Measurements from ENCODE around the gene RBMS3.

RBMS3 gene

GRCh38 chr3:29291260-29291981 lies 10.6 kb downstream of the RBMS3 start:
- H3K27ac Mint-ChIP-seq = peak overlapping the region in 1 of 3 experiments; percentile 21
- H3K4me3 Mint-ChIP-seq = no peak overlapping the region
- peaks cover 50% of the 10 kb centered on the region for H3K4me1 Mint-ChIP-seq
- peaks cover 7% of the 10 kb centered on the region for H3K36me3 Mint-ChIP-seq (ENCODE audit: low read depth)
- H3K9me3 Mint-ChIP-seq = no peaks in the 10 kb centered on the region
- no peak for TF ChIP-seq CTCF (IDR thresholded peaks at IDR 0.05; ENCODE audit: unreplicated experiment in 3 of 3)
- no peaks in the 10 kb centered on the region for H3K27me3 Mint-ChIP-seq (ENCODE audit: low read depth)

GRCh38 chr3:29291982-29292363 lies 11.1 kb downstream of the RBMS3 start:
- no peaks in the 10 kb centered on the region for H3K27me3 Mint-ChIP-seq (ENCODE audit: low read depth)
- no peak for TF ChIP-seq CTCF (IDR thresholded peaks at IDR 0.05; ENCODE audit: unreplicated experiment in 3 of 3)
- H3K4me3 Mint-ChIP-seq = no peak overlapping the region
- peaks cover 47% of the 10 kb centered on the region for H3K4me1 Mint-ChIP-seq
- peaks cover 7% of the 10 kb centered on the region for H3K36me3 Mint-ChIP-seq (ENCODE audit: low read depth)
- H3K9me3 Mint-ChIP-seq = no peaks in the 10 kb centered on the region
- no peak overlapping the region for H3K27ac Mint-ChIP-seq

- H3K4me3 Mint-ChIP-seq = no peak overlapping the region
- no peaks in the 10 kb centered on the region for H3K27me3 Mint-ChIP-seq (ENCODE audit: low read depth)
- peaks cover 7% of the 10 kb centered on the region for H3K36me3 Mint-ChIP-seq (ENCODE audit: low read depth)
- H3K9me3 Mint-ChIP-seq = no peaks in the 10 kb centered on the region
- H3K27ac Mint-ChIP-seq = peak overlapping the region in 1 of 3 experiments; percentile 34
- H3K4me1 Mint-ChIP-seq = peaks cover 32% of the 10 kb centered on the region
- TF ChIP-seq CTCF (IDR thresholded peaks at IDR 0.05; ENCODE audit: unreplicated experiment in 3 of 3) = no peak
Observed at GRCh38 chr3:29293421-29293820, 12.6 kb downstream of the RBMS3 start.

GRCh38 chr3:29297998-29298397 lies 17.1 kb downstream of the RBMS3 start:
- TF ChIP-seq CTCF (IDR thresholded peaks at IDR 0.05; ENCODE audit: unreplicated experiment in 3 of 3) = no peak
- H3K27ac Mint-ChIP-seq = no peak overlapping the region
- peaks cover 22% of the 10 kb centered on the region for H3K4me1 Mint-ChIP-seq
- H3K9me3 Mint-ChIP-seq = no peaks in the 10 kb centered on the region
- H3K4me3 Mint-ChIP-seq = no peak overlapping the region
- no peaks in the 10 kb centered on the region for H3K27me3 Mint-ChIP-seq (ENCODE audit: low read depth)
- H3K36me3 Mint-ChIP-seq (ENCODE audit: low read depth) = no peaks in the 10 kb centered on the region

GRCh38 chr3:29301332-29302019 lies 20.6 kb downstream of the RBMS3 start:
- Mint-ChIP-seq H3K27ac (peak overlapping the region in 2 of 3 experiments; percentile 29 to 64), H3K9me3 (peaks cover 8% of the 10 kb centered on the region), H3K4me1 (peaks cover 6% of the 10 kb centered on the region), H3K4me3 (no peak overlapping the region), H3K27me3 (ENCODE audit: low read depth) (no peaks in the 10 kb centered on the region), H3K36me3 (ENCODE audit: low read depth) (peaks cover 15% of the 10 kb centered on the region)
- no peak for TF ChIP-seq CTCF (IDR thresholded peaks at IDR 0.05; ENCODE audit: unreplicated experiment in 3 of 3)
